IMR-90 (cell line): ENCODE measurements around the gene ZNF264. TPM values are rescaled to one million over a fixed set of nuclear protein-coding genes. Genes with fewer than 3 reads are reported as not detected.
A peak's percentile ranks its signal among the peaks of the same experiment; 100 is the strongest.

Experiments used
- ATAC-seq: fragments of 200-7000 bp; cut with Tn5 transposase; 2 replicates; pipeline ENCODE4 v1.9.1; 2020; ENCODE audit warnings: low read depth, mild to moderate bottlenecking, moderate library complexity
- BruUV-seq: library from RNA; stranded (reverse); fragments of 400-500 nt; replicated peaks from 2 replicates; lab custom pipeline; 2021; lab: Mats Ljungman, UMichigan
- CTCF ChIA-PET: fragments of 300-600 bp; formaldehyde crosslinking; extraction: SDS; loops from one replicate; lab custom pipeline; 2021; ENCODE audit warnings: antibody characterized with exemption; lab: Yijun Ruan, JAX
- POLR2A ChIA-PET: fragments of 300-600 bp; sonication (Branson Sonifier 250); formaldehyde crosslinking; loops from one replicate; lab custom pipeline; 2022; ENCODE audit warnings: antibody characterized with exemption; ENCODE audit not compliant: unreplicated experiment; lab: Charles Lee
- DNase-seq: peaks from one replicate; pipeline ENCODE4 v3.0.0; 2013
- H2AFZ ChIP-seq: replicated peaks from 2 replicates; pipeline ENCODE3; 2013; ENCODE audit warnings: low read length, mild to moderate bottlenecking; ENCODE audit not compliant: poor library complexity
- H2AK5ac ChIP-seq: 2 replicates; pipeline ENCODE4 v1.6.1; 2013; ENCODE audit warnings: low read depth, low read length, inconsistent platforms
- H2AK9ac ChIP-seq: replicated peaks from 2 replicates; pipeline ENCODE3; 2013; ENCODE audit warnings: mild to moderate bottlenecking, low read depth, low read length, moderate library complexity; ENCODE audit not compliant: poor library complexity
- H2BK120ac ChIP-seq: 2 replicates; pipeline ENCODE4 v1.6.1; 2013; ENCODE audit warnings: low read depth, low read length, inconsistent platforms
- H2BK15ac ChIP-seq: 3 replicates; pipeline ENCODE4 v1.6.1; 2013; ENCODE audit warnings: low read depth, low read length, inconsistent platforms
- H2BK20ac ChIP-seq: 2 replicates; pipeline ENCODE4 v1.6.1; 2013; ENCODE audit warnings: low read depth, mild to moderate bottlenecking, inconsistent platforms, low read length, moderate library complexity
- H2BK5ac ChIP-seq: 2 replicates; pipeline ENCODE4 v1.6.1; 2013; ENCODE audit warnings: mild to moderate bottlenecking, low read depth, low read length, inconsistent platforms; ENCODE audit not compliant: poor library complexity, severe bottlenecking
- H3K14ac ChIP-seq: replicated peaks from 2 replicates; pipeline ENCODE4 v1.6.1; 2013; ENCODE audit warnings: low read depth, low read length, inconsistent platforms
- H3K18ac ChIP-seq: 2 replicates; pipeline ENCODE4 v1.6.1; 2013; ENCODE audit warnings: low read depth, low read length, control low read depth
- H3K23ac ChIP-seq: 2 replicates; pipeline ENCODE4 v1.6.1; 2013; ENCODE audit warnings: low read depth, low read length, inconsistent platforms
- H3K27ac ChIP-seq: 2 replicates; pipeline ENCODE4 v1.5.1; 2013; ENCODE audit warnings: mild to moderate bottlenecking, control low read depth, low read length; ENCODE audit not compliant: insufficient read depth
- H3K27me3 ChIP-seq: 2 replicates; pipeline ENCODE4 v1.6.1; 2013; ENCODE audit warnings: low read length; ENCODE audit not compliant: control insufficient read depth, insufficient read depth
- H3K36me3 ChIP-seq: 2 replicates; pipeline ENCODE4 v1.6.1; 2013; ENCODE audit warnings: low read length, mixed read lengths; ENCODE audit not compliant: control insufficient read depth, insufficient read depth
- H3K4ac ChIP-seq: 2 replicates; pipeline ENCODE4 v1.6.1; 2013; ENCODE audit warnings: low read depth, low read length, inconsistent platforms
- H3K4me1 ChIP-seq: 2 replicates; pipeline ENCODE4 v1.6.1; 2013; ENCODE audit warnings: low read length, mixed read lengths; ENCODE audit not compliant: control insufficient read depth, insufficient read depth
- H3K4me2 ChIP-seq: 2 replicates; pipeline ENCODE4 v1.6.1; 2013; ENCODE audit warnings: low read depth, mild to moderate bottlenecking, control low read depth, low read length, moderate library complexity
- H3K4me3 ChIP-seq: 2 replicates; pipeline ENCODE4 v1.5.1; 2013; ENCODE audit warnings: low read depth, mild to moderate bottlenecking, control low read depth, low read length, moderate library complexity; ENCODE audit not compliant: insufficient read depth
- H3K56ac ChIP-seq: 2 replicates; pipeline ENCODE4 v1.6.1; 2013; ENCODE audit warnings: low read length, inconsistent platforms; ENCODE audit not compliant: insufficient read depth; ENCODE audit errors: extremely low read depth
- H3K79me1 ChIP-seq, 2 experiments: 2 replicates each; pipeline ENCODE4 v1.6.1; 2013; ENCODE audit warnings: low read length in 2 of 2, inconsistent platforms in 1 of 2, low read depth in 1 of 2
- H3K9ac ChIP-seq: 2 replicates; pipeline ENCODE4 v1.6.1; 2013; ENCODE audit warnings: low read depth, low read length, control low read depth
- H3K9me1 ChIP-seq: 2 replicates; pipeline ENCODE4 v1.6.1; 2013; ENCODE audit warnings: low read length, inconsistent platforms; ENCODE audit not compliant: insufficient read depth
- H3K9me3 ChIP-seq: 2 replicates; pipeline ENCODE4 v1.6.1; 2013; ENCODE audit warnings: low read length; ENCODE audit not compliant: control insufficient read depth, insufficient read depth
- H4K20me1 ChIP-seq: 2 replicates; pipeline ENCODE4 v1.6.1; 2013; ENCODE audit warnings: low read length, inconsistent platforms; ENCODE audit not compliant: insufficient read depth
- H4K5ac ChIP-seq: 2 replicates; pipeline ENCODE4 v1.6.1; 2013; ENCODE audit warnings: mild to moderate bottlenecking, low read depth, low read length, control low read depth
- H4K8ac ChIP-seq, 2 experiments: 2 replicates each; pipeline ENCODE4 v1.6.1; 2013; ENCODE audit warnings: low read depth in 2 of 2, low read length in 2 of 2, control low read depth in 1 of 2, inconsistent platforms in 1 of 2
- H4K91ac ChIP-seq: 2 replicates; pipeline ENCODE4 v1.6.1; 2013; ENCODE audit warnings: low read depth, low read length, inconsistent platforms; ENCODE audit not compliant: insufficient read depth
- WGBS, 2 experiments: methylation state at CpG; one replicate each; pipeline versions ENCODE4 v1.1.5 to v1.1.7; 2013; ENCODE audit warnings: missing lambda C conversion rate in 2 of 2; ENCODE audit not compliant: insufficient read length in 1 of 2; ENCODE audit errors: extremely low coverage in 2 of 2; 5-methylcytosine and 5-hydroxymethylcytosine counted together
- dilution Hi-C: fragments of 300-500 bp; cut with HindIII; formaldehyde crosslinking; loops from one replicate; pipeline ENCODE4 v1.14.3; 2018; ENCODE audit warnings: low sequenced_read_pairs; ENCODE audit not compliant: unreplicated experiment
- in situ Hi-C: fragments of 300-500 bp; cut with MboI; formaldehyde crosslinking; loops from 3 replicates; pipeline ENCODE4 v1.14.3; 2019; ENCODE audit warnings: low sequenced_read_pairs, inconsistent platforms, mixed read lengths
- intact Hi-C: fragments of 100-400 bp; cut with micrococcal nuclease; formaldehyde crosslinking; loops from 2 replicates; pipeline ENCODE4 v1.10.0; 2022
- polyA plus RNA-seq, 3 experiments: library from polyadenylated mRNA; depleted of rRNA; stranded (reverse); fragments of >200 nt; gene quantifications; 2 replicates each; pipeline ENCODE4 v1.2.3, GENCODE V29; 2012; ENCODE audit warnings: low replicate concordance in 1 of 3
- total RNA-seq: library from RNA; depleted of rRNA; stranded (reverse); fragments of >200 nt; gene quantifications from 2 replicates; pipeline ENCODE4 v1.2.3, GENCODE V29; 2012
- TF ChIP-seq, protein P1 (sequence below): conservative IDR thresholded peaks from 2 replicates; pipeline ENCODE4 v1.5.1; 2012; ENCODE audit warnings: mild to moderate bottlenecking, low read depth, low read length, improper control_type of control experiment

The ZNF264 gene
- total and polyA plus RNA-seq, 2 of the 4 experiments (the other 2 are of a cell fraction): 3.5 to 31.9 TPM

DNA sequence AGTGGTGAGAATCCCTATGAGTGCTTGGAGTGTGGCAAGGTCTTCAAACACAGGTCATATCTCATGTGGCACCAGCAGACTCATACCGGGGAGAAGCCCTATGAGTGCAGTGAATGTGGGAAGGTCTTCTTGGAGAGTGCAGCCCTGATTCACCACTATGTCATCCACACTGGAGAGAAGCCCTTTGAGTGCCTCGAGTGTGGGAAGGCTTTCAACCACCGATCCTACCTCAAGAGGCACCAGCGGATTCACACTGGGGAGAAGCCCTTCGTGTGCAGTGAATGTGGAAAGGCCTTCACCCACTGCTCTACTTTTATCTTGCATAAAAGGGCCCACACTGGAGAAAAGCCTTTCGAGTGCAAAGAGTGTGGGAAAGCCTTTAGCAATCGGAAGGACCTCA, 20.8 kb downstream of the ZNF264 start:
- Histone ChIP-seq H3K79me1 (peaks cover 41 to 53% of the 10 kb centered on the region in 2 experiments), H3K18ac (no peak overlapping the region), H3K9me3 (peaks cover 9% of the 10 kb centered on the region), H3K9ac (no peak overlapping the region), H2AK5ac (no peak overlapping the region), H3K4me3 (no peak overlapping the region), H3K36me3 (peaks cover 50% of the 10 kb centered on the region), H2BK120ac (no peak overlapping the region), H4K5ac (no peak overlapping the region), H2AFZ (no peak overlapping the region), H3K9me1 (peaks cover 3% of the 10 kb centered on the region; the same call in 1 of the 2 replicates), H4K20me1 (peaks cover 11% of the 10 kb centered on the region), H3K56ac (no peak overlapping the region), H3K27me3 (no peaks in the 10 kb centered on the region), H3K4me1 (no peaks in the 10 kb centered on the region), H2BK5ac (no peak overlapping the region), H3K23ac (no peak overlapping the region), H3K4me2 (no peak overlapping the region), H3K4ac (no peak overlapping the region), H2BK15ac (no peak overlapping the region), H2BK20ac (no peak overlapping the region), H2AK9ac (no peak overlapping the region), H3K27ac (no peak overlapping the region), H3K14ac (no peak overlapping the region), H4K8ac (no peak overlapping the region), H4K91ac (no peak overlapping the region)
- dilution Hi-C loops (no loop called here), intact Hi-C loops (no loop called here), in situ Hi-C loops (no loop called here)
- TF ChIP-seq, protein P1, sequence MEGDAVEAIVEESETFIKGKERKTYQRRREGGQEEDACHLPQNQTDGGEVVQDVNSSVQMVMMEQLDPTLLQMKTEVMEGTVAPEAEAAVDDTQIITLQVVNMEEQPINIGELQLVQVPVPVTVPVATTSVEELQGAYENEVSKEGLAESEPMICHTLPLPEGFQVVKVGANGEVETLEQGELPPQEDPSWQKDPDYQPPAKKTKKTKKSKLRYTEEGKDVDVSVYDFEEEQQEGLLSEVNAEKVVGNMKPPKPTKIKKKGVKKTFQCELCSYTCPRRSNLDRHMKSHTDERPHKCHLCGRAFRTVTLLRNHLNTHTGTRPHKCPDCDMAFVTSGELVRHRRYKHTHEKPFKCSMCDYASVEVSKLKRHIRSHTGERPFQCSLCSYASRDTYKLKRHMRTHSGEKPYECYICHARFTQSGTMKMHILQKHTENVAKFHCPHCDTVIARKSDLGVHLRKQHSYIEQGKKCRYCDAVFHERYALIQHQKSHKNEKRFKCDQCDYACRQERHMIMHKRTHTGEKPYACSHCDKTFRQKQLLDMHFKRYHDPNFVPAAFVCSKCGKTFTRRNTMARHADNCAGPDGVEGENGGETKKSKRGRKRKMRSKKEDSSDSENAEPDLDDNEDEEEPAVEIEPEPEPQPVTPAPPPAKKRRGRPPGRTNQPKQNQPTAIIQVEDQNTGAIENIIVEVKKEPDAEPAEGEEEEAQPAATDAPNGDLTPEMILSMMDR: no peak
- no peak; the same call in 1 of the 2 replicates for ATAC-seq
- no CpG with 5 or more reads among the region's 7 CpGs for WGBS, 2 experiments
- DNase-seq: peak; percentile 33
- CTCF ChIA-PET: no interaction called here
- no TSS peak for BruUV-seq
- POLR2A ChIA-PET: no interaction called here
